Panc1 (cell line): ENCODE data around the gene GRHL1.

ENCODE experiments used
- POLR2AphosphoS5 ChIP-seq: IDR thresholded peaks from 2 replicates; pipeline ENCODE4 v1.6.1; 2012; ENCODE audit warnings: mild to moderate bottlenecking, low read depth, low read length, moderate library complexity
- SIN3A ChIP-seq: IDR thresholded peaks from 2 replicates; pipeline ENCODE4 v1.6.1; 2012; ENCODE audit warnings: low read depth, mild to moderate bottlenecking, low read length, moderate library complexity, borderline replicate concordance; ENCODE audit not compliant: insufficient read depth
- TCF7L2 ChIP-seq: IDR thresholded peaks from 2 replicates; pipeline ENCODE4 v1.6.1; 2011; ENCODE audit warnings: mild to moderate bottlenecking, low read depth, low read length, inconsistent platforms
- TF ChIP-seq, protein P1 (sequence below): fragments of 450-650 bp; IDR thresholded peaks from 2 replicates; pipeline ENCODE4 v1.5.1; 2017; ENCODE audit warnings: mild to moderate bottlenecking
- TF ChIP-seq, protein P2 (sequence below), 2 experiments: IDR thresholded peaks; 2 replicates each; pipeline ENCODE4 v1.6.1; 2011 to 2012; ENCODE audit warnings: low read depth in 2 of 2, control low read depth in 1 of 2, low read length in 1 of 2, mild to moderate bottlenecking in 1 of 2, moderate library complexity in 1 of 2; ENCODE audit not compliant: insufficient read depth in 1 of 2

DNA sequence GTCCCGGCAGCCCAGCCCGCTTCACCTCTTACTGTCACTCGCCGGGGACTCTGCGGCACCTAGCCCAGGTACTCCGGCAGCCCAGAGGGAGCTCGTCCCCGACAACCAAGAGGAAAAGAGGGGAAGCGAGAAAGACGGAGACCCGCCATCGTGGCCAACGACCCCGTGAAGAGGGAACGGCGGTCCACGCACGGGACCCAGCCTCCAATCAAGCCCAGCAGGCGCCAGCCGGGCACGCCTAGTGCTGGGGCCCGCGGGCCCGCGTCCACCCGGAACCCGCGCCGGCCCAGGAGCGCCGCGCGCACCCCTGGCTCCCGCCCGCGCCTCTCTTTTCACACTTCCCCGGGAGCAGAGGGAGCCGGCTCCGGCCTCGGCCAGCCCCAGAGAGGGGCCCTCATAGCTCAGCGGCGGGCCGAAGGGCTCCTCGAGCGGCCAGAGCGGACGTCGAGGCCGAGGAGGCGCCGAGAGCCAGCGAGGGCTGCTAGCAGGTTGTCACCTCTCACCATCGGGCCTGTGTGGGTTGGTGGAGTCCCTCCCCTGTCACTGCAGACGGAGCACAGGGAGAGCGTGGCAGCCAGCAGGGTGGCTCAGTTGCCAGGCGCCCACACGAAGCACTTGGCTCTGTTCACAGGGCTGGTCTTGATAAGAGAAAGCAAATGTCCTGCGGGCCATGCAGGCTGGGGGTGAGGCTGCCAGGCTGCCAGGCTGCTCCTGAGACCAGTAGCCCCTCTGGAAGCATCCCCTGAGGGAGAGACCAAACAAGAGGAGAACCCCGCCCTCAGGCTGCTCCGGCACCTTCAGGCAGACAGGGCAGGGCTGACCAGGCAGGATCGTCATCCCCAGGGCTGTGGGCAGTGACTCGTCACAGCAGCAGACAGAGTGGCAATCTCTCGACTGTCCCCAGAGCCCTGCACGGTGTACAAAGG, 55.0 kb downstream of the GRHL1 start:
- TF ChIP-seq, protein P1, sequence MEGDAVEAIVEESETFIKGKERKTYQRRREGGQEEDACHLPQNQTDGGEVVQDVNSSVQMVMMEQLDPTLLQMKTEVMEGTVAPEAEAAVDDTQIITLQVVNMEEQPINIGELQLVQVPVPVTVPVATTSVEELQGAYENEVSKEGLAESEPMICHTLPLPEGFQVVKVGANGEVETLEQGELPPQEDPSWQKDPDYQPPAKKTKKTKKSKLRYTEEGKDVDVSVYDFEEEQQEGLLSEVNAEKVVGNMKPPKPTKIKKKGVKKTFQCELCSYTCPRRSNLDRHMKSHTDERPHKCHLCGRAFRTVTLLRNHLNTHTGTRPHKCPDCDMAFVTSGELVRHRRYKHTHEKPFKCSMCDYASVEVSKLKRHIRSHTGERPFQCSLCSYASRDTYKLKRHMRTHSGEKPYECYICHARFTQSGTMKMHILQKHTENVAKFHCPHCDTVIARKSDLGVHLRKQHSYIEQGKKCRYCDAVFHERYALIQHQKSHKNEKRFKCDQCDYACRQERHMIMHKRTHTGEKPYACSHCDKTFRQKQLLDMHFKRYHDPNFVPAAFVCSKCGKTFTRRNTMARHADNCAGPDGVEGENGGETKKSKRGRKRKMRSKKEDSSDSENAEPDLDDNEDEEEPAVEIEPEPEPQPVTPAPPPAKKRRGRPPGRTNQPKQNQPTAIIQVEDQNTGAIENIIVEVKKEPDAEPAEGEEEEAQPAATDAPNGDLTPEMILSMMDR: no peak
- TF ChIP-seq POLR2AphosphoS5 (no peak), SIN3A (no peak), TCF7L2 (no peak)
- TF ChIP-seq, protein P2, sequence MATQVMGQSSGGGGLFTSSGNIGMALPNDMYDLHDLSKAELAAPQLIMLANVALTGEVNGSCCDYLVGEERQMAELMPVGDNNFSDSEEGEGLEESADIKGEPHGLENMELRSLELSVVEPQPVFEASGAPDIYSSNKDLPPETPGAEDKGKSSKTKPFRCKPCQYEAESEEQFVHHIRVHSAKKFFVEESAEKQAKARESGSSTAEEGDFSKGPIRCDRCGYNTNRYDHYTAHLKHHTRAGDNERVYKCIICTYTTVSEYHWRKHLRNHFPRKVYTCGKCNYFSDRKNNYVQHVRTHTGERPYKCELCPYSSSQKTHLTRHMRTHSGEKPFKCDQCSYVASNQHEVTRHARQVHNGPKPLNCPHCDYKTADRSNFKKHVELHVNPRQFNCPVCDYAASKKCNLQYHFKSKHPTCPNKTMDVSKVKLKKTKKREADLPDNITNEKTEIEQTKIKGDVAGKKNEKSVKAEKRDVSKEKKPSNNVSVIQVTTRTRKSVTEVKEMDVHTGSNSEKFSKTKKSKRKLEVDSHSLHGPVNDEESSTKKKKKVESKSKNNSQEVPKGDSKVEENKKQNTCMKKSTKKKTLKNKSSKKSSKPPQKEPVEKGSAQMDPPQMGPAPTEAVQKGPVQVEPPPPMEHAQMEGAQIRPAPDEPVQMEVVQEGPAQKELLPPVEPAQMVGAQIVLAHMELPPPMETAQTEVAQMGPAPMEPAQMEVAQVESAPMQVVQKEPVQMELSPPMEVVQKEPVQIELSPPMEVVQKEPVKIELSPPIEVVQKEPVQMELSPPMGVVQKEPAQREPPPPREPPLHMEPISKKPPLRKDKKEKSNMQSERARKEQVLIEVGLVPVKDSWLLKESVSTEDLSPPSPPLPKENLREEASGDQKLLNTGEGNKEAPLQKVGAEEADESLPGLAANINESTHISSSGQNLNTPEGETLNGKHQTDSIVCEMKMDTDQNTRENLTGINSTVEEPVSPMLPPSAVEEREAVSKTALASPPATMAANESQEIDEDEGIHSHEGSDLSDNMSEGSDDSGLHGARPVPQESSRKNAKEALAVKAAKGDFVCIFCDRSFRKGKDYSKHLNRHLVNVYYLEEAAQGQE (IDR thresholded peaks at IDR 0.05; ENCODE audit: insufficient read depth in 1 of 2, low read depth in 2 of 2, low read length in 1 of 2): no peak
